DOHH2 (cell line): ENCODE measurements around the gene MAP7D2.

ENCODE experiments used
- H3F3A ChIP-seq: fragments of 200-600 bp; sonication (generic), shearing (Covaris generic); 2 replicates; pipeline ENCODE4 v1.6.0; 2016; ENCODE audit warnings: antibody characterized with exemption, mild to moderate bottlenecking; ENCODE audit not compliant: control insufficient read depth, insufficient read depth
- H3K27ac ChIP-seq: fragments of 200-600 bp; sonication (generic); 2 replicates; pipeline ENCODE4 v1.5.1; 2014; ENCODE audit warnings: low read depth, mild to moderate bottlenecking, low read length, moderate library complexity
- H3K27me3 ChIP-seq: fragments of 200-600 bp; sonication (generic); 2 replicates; pipeline ENCODE4 v1.6.1; 2014; ENCODE audit warnings: mild to moderate bottlenecking, low read length, mixed read lengths; ENCODE audit not compliant: control insufficient read depth
- H3K36me3 ChIP-seq: fragments of 200-600 bp; sonication (generic); 2 replicates; pipeline ENCODE4 v1.6.1; 2014; ENCODE audit warnings: mild to moderate bottlenecking, low read length, moderate library complexity, mixed read lengths; ENCODE audit not compliant: control insufficient read depth
- H3K4me1 ChIP-seq: fragments of 200-600 bp; sonication (generic); 2 replicates; pipeline ENCODE4 v1.6.1; 2014; ENCODE audit warnings: mild to moderate bottlenecking, low read length, mixed read lengths; ENCODE audit not compliant: control insufficient read depth
- H3K4me2 ChIP-seq: fragments of 200-600 bp; sonication (generic); 2 replicates; pipeline ENCODE4 v1.6.0; 2014; ENCODE audit warnings: mild to moderate bottlenecking, low read length, moderate library complexity
- H3K4me3 ChIP-seq: fragments of 200-600 bp; sonication (generic); 2 replicates; pipeline ENCODE4 v1.5.1; 2014; ENCODE audit warnings: mild to moderate bottlenecking, low read length, mixed read lengths
- H3K79me2 ChIP-seq: fragments of 200-600 bp; sonication (generic); 2 replicates; pipeline ENCODE4 v1.6.1; 2014; ENCODE audit warnings: mild to moderate bottlenecking, low read length, mixed read lengths; ENCODE audit not compliant: control insufficient read depth
- H3K9me2 ChIP-seq: fragments of 200-600 bp; sonication (generic); replicated peaks from 2 replicates; pipeline ENCODE4 v1.6.1; 2014; ENCODE audit warnings: mild to moderate bottlenecking, low read length, mixed read lengths; ENCODE audit not compliant: control insufficient read depth
- H3K9me3 ChIP-seq: fragments of 200-600 bp; sonication (generic); 2 replicates; pipeline ENCODE4 v1.6.1; 2014; ENCODE audit warnings: antibody characterized with exemption, low read length, mixed read lengths; ENCODE audit not compliant: control insufficient read depth, insufficient read depth
- H4K20me1 ChIP-seq: fragments of 200-600 bp; sonication (generic); 2 replicates; pipeline ENCODE4 v1.6.0; 2014; ENCODE audit warnings: low read depth, mild to moderate bottlenecking, antibody characterized with exemption, low read length, moderate library complexity; ENCODE audit not compliant: control insufficient read depth, insufficient read depth
- EZH2phosphoT487 ChIP-seq: fragments of 200-600 bp; sonication (generic); IDR thresholded peaks from 2 replicates; pipeline ENCODE4 v1.6.1; 2017; ENCODE audit warnings: borderline replicate concordance, mild to moderate bottlenecking, antibody characterized with exemption, low read length, moderate library complexity, mixed read lengths
- TF ChIP-seq, protein P1 (sequence below): fragments of 200-600 bp; sonication (generic); IDR thresholded peaks from one replicate; pipeline ENCODE4 v1.5.1; 2014; ENCODE audit warnings: antibody characterized with exemption, mild to moderate bottlenecking, low read depth, low read length; ENCODE audit not compliant: poor library complexity, severe bottlenecking

MAP7D2 gene

DNA sequence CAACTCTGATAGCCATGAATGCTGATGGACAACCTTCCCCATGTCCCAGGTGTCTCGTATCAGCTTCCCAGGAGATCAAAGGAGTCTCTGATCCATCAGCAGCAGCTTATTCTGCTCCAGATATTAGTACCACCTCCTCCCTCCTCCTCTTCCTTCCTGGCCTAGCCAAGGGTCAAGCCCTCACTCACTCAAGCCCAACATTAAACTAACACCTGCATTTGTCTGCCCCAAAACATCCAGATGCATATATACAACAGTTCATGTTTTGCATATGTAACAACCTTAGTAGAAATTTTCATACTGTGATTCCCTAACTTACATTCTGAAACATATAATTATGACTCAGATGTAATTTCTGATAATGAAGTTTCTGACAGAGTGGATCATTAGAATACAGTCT is 155.8 kb downstream of the MAP7D2 start:
- no peaks in the 10 kb centered on the region for H4K20me1 ChIP-seq
- peaks cover 3% of the 10 kb centered on the region for H3K36me3 ChIP-seq
- no peak overlapping the region for H3K4me2 ChIP-seq
- no peaks in the 10 kb centered on the region for H3K4me1 ChIP-seq
- H3K9me2 ChIP-seq = no peaks in the 10 kb centered on the region
- H3F3A ChIP-seq = no peaks in the 10 kb centered on the region
- no peaks in the 10 kb centered on the region for H3K79me2 ChIP-seq
- no peak overlapping the region for H3K4me3 ChIP-seq
- no peak overlapping the region for H3K27ac ChIP-seq
- H3K9me3 ChIP-seq = no peaks in the 10 kb centered on the region
- no peak for TF ChIP-seq EZH2phosphoT487
- TF ChIP-seq, protein P1, sequence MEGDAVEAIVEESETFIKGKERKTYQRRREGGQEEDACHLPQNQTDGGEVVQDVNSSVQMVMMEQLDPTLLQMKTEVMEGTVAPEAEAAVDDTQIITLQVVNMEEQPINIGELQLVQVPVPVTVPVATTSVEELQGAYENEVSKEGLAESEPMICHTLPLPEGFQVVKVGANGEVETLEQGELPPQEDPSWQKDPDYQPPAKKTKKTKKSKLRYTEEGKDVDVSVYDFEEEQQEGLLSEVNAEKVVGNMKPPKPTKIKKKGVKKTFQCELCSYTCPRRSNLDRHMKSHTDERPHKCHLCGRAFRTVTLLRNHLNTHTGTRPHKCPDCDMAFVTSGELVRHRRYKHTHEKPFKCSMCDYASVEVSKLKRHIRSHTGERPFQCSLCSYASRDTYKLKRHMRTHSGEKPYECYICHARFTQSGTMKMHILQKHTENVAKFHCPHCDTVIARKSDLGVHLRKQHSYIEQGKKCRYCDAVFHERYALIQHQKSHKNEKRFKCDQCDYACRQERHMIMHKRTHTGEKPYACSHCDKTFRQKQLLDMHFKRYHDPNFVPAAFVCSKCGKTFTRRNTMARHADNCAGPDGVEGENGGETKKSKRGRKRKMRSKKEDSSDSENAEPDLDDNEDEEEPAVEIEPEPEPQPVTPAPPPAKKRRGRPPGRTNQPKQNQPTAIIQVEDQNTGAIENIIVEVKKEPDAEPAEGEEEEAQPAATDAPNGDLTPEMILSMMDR = no peak
- no peaks in the 10 kb centered on the region for H3K27me3 ChIP-seq

DNA sequence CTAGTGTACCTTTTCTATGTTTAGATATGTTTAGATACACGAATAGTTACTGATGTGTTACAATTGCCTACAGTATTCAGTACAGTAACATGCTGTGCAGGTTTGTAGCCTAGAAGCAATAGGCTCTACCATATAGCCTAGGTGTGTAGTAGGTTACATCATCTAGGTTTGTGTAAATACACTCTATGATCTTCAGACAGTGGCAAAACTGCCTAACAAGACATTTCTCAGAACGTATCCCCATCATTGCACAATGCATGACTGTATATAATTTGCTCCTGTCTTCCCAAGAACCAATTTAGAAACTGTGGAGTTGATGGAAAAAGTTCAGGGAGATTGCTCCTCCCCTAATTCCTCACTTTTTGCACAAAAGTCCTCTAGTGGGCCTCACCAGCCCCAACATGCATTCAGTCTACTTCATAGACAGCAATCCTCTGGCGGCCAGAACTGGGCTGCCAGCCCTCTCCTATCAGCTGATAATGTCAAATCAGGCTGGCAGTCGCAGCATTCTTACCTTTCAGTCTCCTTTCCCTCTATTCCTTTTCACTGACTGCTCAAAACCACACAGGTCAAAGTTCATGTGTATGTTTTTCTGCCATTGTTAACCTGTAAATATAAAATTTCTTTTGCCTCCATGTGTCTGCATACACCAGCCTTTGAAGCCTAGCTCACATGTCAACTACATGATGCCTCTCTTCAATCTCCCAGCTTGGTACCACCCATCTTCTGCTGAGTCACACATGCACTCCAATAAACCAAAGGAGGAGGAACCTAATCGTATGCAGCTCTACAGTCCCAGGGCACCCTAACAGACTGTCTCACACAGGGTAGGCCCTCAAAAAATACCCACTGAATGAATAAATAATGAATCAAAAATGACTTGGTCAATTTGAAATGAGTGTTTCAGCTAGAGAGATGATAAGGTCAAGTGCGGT is 157.9 kb downstream of the MAP7D2 start:
- Histone ChIP-seq H3K27ac (no peak overlapping the region), H3K36me3 (no peaks in the 10 kb centered on the region), H3K4me1 (no peaks in the 10 kb centered on the region), H4K20me1 (no peaks in the 10 kb centered on the region), H3F3A (no peaks in the 10 kb centered on the region), H3K9me3 (no peaks in the 10 kb centered on the region), H3K27me3 (no peaks in the 10 kb centered on the region), H3K9me2 (no peaks in the 10 kb centered on the region), H3K79me2 (no peaks in the 10 kb centered on the region), H3K4me3 (no peak overlapping the region), H3K4me2 (no peak overlapping the region)
- no peak for TF ChIP-seq EZH2phosphoT487
- TF ChIP-seq, protein P1 = no peak

DNA sequence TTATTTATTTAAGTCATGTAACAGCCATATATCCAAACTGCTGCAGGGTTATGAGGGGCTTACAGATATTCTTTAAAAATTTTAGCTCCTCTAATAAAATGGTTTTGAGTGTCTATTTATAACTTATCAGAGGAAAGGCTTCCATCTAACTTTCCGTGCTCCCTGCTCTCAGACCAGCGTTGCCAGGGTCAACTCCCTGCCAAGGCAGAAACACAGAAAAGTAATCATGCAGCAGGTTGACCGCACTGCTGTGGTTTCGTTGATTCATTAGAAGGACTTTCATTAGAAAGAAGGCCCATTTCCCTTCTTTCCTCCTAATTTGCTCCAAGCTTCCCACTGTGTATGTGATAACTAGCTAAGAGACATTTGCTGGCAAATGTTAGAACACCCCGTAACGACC is 159.8 kb downstream of the MAP7D2 start:
- no peaks in the 10 kb centered on the region for H3F3A ChIP-seq
- H3K4me2 ChIP-seq = no peak overlapping the region
- no peaks in the 10 kb centered on the region for H3K9me2 ChIP-seq
- H3K4me1 ChIP-seq = peaks cover 3% of the 10 kb centered on the region; the same call in 1 of the 2 replicates
- no peak for TF ChIP-seq EZH2phosphoT487
- TF ChIP-seq, protein P1 = no peak
- no peaks in the 10 kb centered on the region for H4K20me1 ChIP-seq
- H3K27ac ChIP-seq = no peak overlapping the region
- no peaks in the 10 kb centered on the region for H3K79me2 ChIP-seq
- no peaks in the 10 kb centered on the region for H3K9me3 ChIP-seq
- no peaks in the 10 kb centered on the region for H3K27me3 ChIP-seq
- H3K4me3 ChIP-seq = no peak overlapping the region
- H3K36me3 ChIP-seq = no peaks in the 10 kb centered on the region
